Neural progenitor cell (in vitro differentiated cells): Measurements from ENCODE around the gene GTF3C1. TPM values are rescaled to one million over a fixed set of nuclear protein-coding genes. Genes with fewer than 3 reads are reported as not detected.

Source experiments
- DNase-seq: peaks from one replicate; pipeline ENCODE4 v3.0.0-alpha.2; 2016; ENCODE audit warnings: low spot score
- H2AFZ ChIP-seq: fragments of 200-600 bp; sonication (generic); replicated peaks from 2 replicates; pipeline ENCODE4 v1.6.1; 2016; ENCODE audit warnings: antibody characterized with exemption
- H3F3A ChIP-seq: fragments of 200-600 bp; sonication (generic); 2 replicates; pipeline ENCODE4 v1.6.1; 2016; ENCODE audit warnings: antibody characterized with exemption, low read depth
- H3K27ac ChIP-seq: fragments of 200-600 bp; sonication (generic); 2 replicates; pipeline ENCODE4 v1.5.1; 2016; ENCODE audit warnings: mild to moderate bottlenecking
- H3K27me3 ChIP-seq: fragments of 200-600 bp; sonication (generic); 2 replicates; pipeline ENCODE4 v1.6.1; 2016; ENCODE audit warnings: mild to moderate bottlenecking, moderate library complexity
- H3K36me3 ChIP-seq: fragments of 200-600 bp; sonication (generic); 2 replicates; pipeline ENCODE4 v1.5.1; 2016
- H3K4me1 ChIP-seq: fragments of 200-600 bp; sonication (generic); 2 replicates; pipeline ENCODE4 v1.6.1; 2016; ENCODE audit warnings: mixed run types
- H3K4me2 ChIP-seq: fragments of 200-600 bp; sonication (generic); 2 replicates; pipeline ENCODE4 v1.6.1; 2016
- H3K4me3 ChIP-seq: fragments of 200-600 bp; sonication (generic); 2 replicates; pipeline ENCODE4 v1.5.1; 2016
- H3K79me2 ChIP-seq: fragments of 200-600 bp; sonication (generic); 2 replicates; pipeline ENCODE4 v1.6.1; 2016; ENCODE audit warnings: low read depth
- H3K9ac ChIP-seq: fragments of 200-600 bp; sonication (generic); 2 replicates; pipeline ENCODE4 v1.6.1; 2016
- H3K9me3 ChIP-seq: fragments of 200-600 bp; sonication (generic); 2 replicates; pipeline ENCODE4 v1.5.1; 2016; ENCODE audit warnings: low read depth
- H4K20me1 ChIP-seq: fragments of 200-600 bp; sonication (generic); 2 replicates; pipeline ENCODE4 v1.6.1; 2016; ENCODE audit warnings: low read depth
- H3K27ac Mint-ChIP-seq: 3 replicates; pipeline ENCODE4 v1.8.0; 2021; ENCODE audit warnings: mixed read lengths
- H3K27me3 Mint-ChIP-seq: 2 replicates; pipeline ENCODE4 v1.8.0; 2022; ENCODE audit warnings: low read depth, mild to moderate bottlenecking, inconsistent platforms, moderate library complexity, mixed read lengths; ENCODE audit not compliant: insufficient read depth
- H3K36me3 Mint-ChIP-seq: 3 replicates; pipeline ENCODE4 v1.8.0; 2021; ENCODE audit warnings: mixed read lengths
- H3K4me1 Mint-ChIP-seq: 3 replicates; pipeline ENCODE4 v1.8.0; 2021; ENCODE audit warnings: mixed read lengths
- H3K4me3 Mint-ChIP-seq: 3 replicates; pipeline ENCODE4 v1.8.0; 2021; ENCODE audit warnings: mild to moderate bottlenecking, moderate library complexity, mixed read lengths
- H3K9me3 Mint-ChIP-seq: 3 replicates; pipeline ENCODE4 v1.8.0; 2020; ENCODE audit warnings: mixed read lengths
- CTCF ChIP-seq: fragments of 200-600 bp; sonication (generic); IDR thresholded peaks from 2 replicates; pipeline ENCODE4 v1.5.1; 2017; ENCODE audit warnings: antibody characterized with exemption, mild to moderate bottlenecking
- EZH2 ChIP-seq: fragments of 200-600 bp; sonication (generic); IDR thresholded peaks from 2 replicates; pipeline ENCODE4 v1.6.1; 2017; ENCODE audit warnings: antibody characterized with exemption, mild to moderate bottlenecking, moderate library complexity
- EZH2phosphoT487 ChIP-seq: fragments of 200-600 bp; sonication (generic); IDR thresholded peaks from 2 replicates; pipeline ENCODE4 v1.6.1; 2017; ENCODE audit warnings: antibody characterized with exemption
- total RNA-seq: library from RNA; depleted of rRNA; stranded (reverse); fragments of >200 nt; gene quantifications from 2 replicates; pipeline ENCODE4 v1.2.3, GENCODE V29; 2015; ENCODE audit warnings: low replicate concordance

GTF3C1 gene
- total RNA-seq, 1 donor from 2014 or later, result 60.9 TPM

DNA sequence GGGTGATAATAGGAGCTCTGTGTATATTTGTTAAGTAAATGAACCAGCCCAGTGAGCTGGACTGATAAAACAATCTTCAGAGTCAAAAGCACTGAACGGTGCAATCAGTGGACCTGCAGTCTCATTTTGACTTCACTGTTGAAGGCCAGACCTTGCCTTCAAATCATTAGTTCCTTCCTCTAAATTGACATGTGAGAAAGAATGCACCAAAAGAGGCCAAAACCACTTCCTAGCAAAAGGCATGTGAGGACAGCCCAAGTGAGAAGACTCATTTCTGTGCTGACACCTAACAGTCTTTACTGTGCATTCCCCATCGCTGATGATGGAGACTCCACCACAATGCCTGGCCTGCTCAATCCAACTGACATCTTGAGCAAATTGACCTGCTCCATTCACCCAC lies 10.6 kb downstream of the GTF3C1 start:
- Histone ChIP-seq H2AFZ (no peak overlapping the region), H3K4me2 (no peak overlapping the region), H3K36me3 (peaks cover 5% of the 10 kb centered on the region), H3K79me2 (no peaks in the 10 kb centered on the region), H3K27ac (no peak overlapping the region), H3K9ac (no peak overlapping the region), H4K20me1 (peaks cover 13% of the 10 kb centered on the region), H3K4me3 (no peak overlapping the region), H3K27me3 (no peaks in the 10 kb centered on the region), H3K4me1 (no peaks in the 10 kb centered on the region), H3F3A (no peaks in the 10 kb centered on the region), H3K9me3 (no peaks in the 10 kb centered on the region)
- peaks cover 49% of the 10 kb centered on the region for H3K36me3 Mint-ChIP-seq
- no peaks in the 10 kb centered on the region for H3K27me3 Mint-ChIP-seq
- DNase-seq, result no peak
- no peak for TF ChIP-seq CTCF
- TF ChIP-seq EZH2phosphoT487, result no peak
- TF ChIP-seq EZH2, result no peak
- H3K4me1 Mint-ChIP-seq, result no peaks in the 10 kb centered on the region
- H3K4me3 Mint-ChIP-seq, result no peak overlapping the region
- no peak overlapping the region for H3K27ac Mint-ChIP-seq
- H3K9me3 Mint-ChIP-seq, result no peaks in the 10 kb centered on the region

DNA sequence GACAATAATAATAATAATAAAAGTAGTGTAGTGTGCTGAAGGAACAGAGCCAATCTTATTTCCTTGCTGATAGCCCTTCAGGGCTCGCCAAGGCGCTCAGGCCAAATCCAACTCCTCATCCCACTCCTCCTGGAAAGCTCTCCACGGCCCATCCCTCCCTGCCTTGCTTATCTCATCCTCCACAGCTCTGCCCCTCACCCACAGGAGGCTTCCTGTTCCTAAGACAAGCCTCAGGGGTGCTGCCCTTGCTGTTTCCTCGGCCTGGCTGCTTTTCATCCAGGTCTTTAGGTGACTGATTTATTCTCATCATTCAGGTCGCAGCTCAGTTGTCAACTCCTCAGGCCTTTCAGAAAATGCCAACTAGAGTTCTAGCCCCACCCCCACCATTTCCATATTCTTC lies 11.2 kb downstream of the GTF3C1 start:
- H3F3A ChIP-seq, result no peaks in the 10 kb centered on the region
- H3K27ac ChIP-seq, result no peak overlapping the region
- Mint-ChIP-seq H3K27me3 (no peaks in the 10 kb centered on the region), H3K27ac (no peak overlapping the region), H3K36me3 (peaks cover 47% of the 10 kb centered on the region), H3K4me3 (no peak overlapping the region), H3K4me1 (no peaks in the 10 kb centered on the region), H3K9me3 (no peaks in the 10 kb centered on the region)
- no peaks in the 10 kb centered on the region for H3K79me2 ChIP-seq
- H3K9ac ChIP-seq, result no peak overlapping the region
- no peaks in the 10 kb centered on the region for H3K27me3 ChIP-seq
- no peak overlapping the region for H3K4me3 ChIP-seq
- no peaks in the 10 kb centered on the region for H3K4me1 ChIP-seq
- TF ChIP-seq CTCF (no peak), EZH2phosphoT487 (no peak), EZH2 (no peak)
- H3K9me3 ChIP-seq, result no peaks in the 10 kb centered on the region
- DNase-seq, result no peak
- H3K36me3 ChIP-seq, result peaks cover 5% of the 10 kb centered on the region
- no peak overlapping the region for H3K4me2 ChIP-seq
- peaks cover 12% of the 10 kb centered on the region for H4K20me1 ChIP-seq
- no peak overlapping the region for H2AFZ ChIP-seq

DNA sequence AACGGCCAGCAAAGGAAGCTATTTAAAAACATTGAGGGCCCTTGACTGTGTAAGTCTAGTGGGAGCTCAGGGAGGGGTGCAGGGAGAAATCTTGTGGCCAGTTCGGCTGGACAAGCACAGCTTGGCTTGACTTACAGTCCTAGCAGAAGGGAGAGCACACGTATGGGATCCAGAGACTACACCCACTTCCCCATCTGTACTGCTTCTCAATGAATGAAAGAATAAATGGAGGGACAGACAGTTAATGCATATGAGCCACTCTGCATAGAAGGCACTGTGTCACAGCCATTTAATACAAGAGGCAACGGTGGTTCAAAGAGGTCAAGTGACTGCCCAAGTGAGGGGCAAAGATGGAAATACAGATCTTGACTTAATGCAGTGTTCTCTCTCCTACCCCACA lies 15.5 kb downstream of the GTF3C1 start:
- H3K4me3 Mint-ChIP-seq, result no peak overlapping the region
- no peaks in the 10 kb centered on the region for H3K9me3 Mint-ChIP-seq
- H3K27me3 ChIP-seq, result no peaks in the 10 kb centered on the region

More for the DNA sequence above, 15.5 kb downstream of the GTF3C1 start:
- H2AFZ ChIP-seq, result no peak overlapping the region
- no peak for DNase-seq
- Mint-ChIP-seq H3K36me3 (peaks cover 46% of the 10 kb centered on the region), H3K27ac (no peak overlapping the region), H3K27me3 (peaks cover 2% of the 10 kb centered on the region), H3K4me1 (no peaks in the 10 kb centered on the region)
- no peak overlapping the region for H3K9ac ChIP-seq
- no peak overlapping the region for H3K27ac ChIP-seq
- no peaks in the 10 kb centered on the region for H3K4me1 ChIP-seq
- H3F3A ChIP-seq, result no peaks in the 10 kb centered on the region
- TF ChIP-seq CTCF (no peak), EZH2 (no peak), EZH2phosphoT487 (no peak)
- H3K36me3 ChIP-seq, result peaks cover 5% of the 10 kb centered on the region
- peaks cover 7% of the 10 kb centered on the region for H4K20me1 ChIP-seq
- no peaks in the 10 kb centered on the region for H3K9me3 ChIP-seq
- no peaks in the 10 kb centered on the region for H3K79me2 ChIP-seq
- H3K4me3 ChIP-seq, result no peak overlapping the region
- H3K4me2 ChIP-seq, result no peak overlapping the region
